ENCODE data around the gene ZNF564.
"Not testable (repeated sequence)": the region's sequence is repeated elsewhere in the genome, so short reads cannot be mapped to it uniquely, and the experiment has no call there.

Gene ZNF564

DNA sequence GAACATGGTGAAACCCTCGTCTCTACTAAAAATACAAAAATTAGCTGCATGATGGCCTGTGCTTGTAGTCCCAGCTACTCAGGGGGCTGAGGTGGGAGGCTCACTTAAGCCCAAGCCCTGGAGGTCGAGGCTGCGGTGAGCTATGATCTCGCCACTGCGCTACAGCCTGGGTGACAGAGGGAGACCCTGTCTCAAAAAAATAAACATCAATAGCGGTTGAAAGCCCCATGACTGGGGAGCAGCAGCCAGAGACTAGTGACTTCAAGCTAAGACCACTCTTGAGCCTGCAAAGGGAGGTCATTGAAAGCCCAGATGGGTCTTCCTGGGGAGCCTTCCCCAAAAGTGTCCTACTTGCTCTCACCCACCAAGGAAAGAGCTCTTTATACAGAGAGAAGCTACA, 54.8 kb downstream of the ZNF564 start:
- Histone ChIP-seq H3K36me3 (no peaks in the 10 kb centered on the region), H3K9me3 (peaks cover 4% of the 10 kb centered on the region; the same call in 1 of the 2 replicates), H3K27me3 (no peaks in the 10 kb centered on the region), H3K4me1 (no peaks in the 10 kb centered on the region), H3K4me3 (ENCODE audit: low read depth, low read length) (no peak overlapping the region)
- TF ChIP-seq, protein P1, sequence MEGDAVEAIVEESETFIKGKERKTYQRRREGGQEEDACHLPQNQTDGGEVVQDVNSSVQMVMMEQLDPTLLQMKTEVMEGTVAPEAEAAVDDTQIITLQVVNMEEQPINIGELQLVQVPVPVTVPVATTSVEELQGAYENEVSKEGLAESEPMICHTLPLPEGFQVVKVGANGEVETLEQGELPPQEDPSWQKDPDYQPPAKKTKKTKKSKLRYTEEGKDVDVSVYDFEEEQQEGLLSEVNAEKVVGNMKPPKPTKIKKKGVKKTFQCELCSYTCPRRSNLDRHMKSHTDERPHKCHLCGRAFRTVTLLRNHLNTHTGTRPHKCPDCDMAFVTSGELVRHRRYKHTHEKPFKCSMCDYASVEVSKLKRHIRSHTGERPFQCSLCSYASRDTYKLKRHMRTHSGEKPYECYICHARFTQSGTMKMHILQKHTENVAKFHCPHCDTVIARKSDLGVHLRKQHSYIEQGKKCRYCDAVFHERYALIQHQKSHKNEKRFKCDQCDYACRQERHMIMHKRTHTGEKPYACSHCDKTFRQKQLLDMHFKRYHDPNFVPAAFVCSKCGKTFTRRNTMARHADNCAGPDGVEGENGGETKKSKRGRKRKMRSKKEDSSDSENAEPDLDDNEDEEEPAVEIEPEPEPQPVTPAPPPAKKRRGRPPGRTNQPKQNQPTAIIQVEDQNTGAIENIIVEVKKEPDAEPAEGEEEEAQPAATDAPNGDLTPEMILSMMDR (IDR thresholded peaks at IDR 0.05; ENCODE audit: low read depth, low read length) = no peak
- no peak for DNase-seq

DNA sequence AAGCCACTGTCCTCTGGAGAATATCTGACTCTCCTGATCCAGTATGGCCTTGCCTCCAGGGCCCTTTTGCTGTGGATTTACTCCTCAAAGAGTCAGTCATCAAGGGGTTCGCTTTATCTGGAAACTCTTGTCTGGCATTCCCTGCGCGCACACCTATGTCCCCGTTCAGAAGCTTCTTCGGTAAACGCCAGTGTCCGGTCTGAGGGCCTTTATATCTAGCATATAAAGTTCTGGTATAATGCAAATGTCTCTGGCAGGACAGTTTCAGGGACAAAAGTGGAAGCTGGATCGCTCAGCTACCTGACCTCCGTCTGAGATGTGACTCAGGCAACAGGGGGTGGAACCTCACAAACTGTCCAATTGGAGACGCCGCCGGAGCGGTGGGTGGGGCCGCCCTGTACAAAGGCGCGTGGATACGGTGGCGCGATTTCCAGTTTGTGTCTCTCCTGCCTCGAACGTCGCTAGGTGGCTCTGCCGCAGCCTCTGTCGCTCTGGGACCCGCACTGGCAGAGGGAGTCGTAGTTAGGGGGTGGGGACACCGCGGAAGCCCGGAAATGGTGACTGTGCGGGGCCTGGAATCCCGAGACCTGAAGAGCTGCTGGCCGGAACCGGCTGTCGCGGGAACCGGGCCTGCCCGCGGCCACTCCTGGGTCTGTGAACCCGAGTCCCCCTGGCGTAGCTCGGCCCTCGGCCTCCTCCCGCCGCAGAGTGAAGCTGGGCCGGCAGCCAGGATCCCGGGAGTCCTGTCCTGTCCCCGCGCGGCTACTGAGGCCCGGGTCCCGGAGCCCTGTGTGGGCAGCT, 56.1 kb downstream of the ZNF564 start:
- Histone ChIP-seq H3K4me1 (no peaks in the 10 kb centered on the region), H3K4me3 (ENCODE audit: low read depth, low read length) (peak overlapping the region; percentile 69), H3K9me3 (peaks cover 4% of the 10 kb centered on the region; the same call in 1 of the 2 replicates), H3K27me3 (no peaks in the 10 kb centered on the region), H3K36me3 (no peaks in the 10 kb centered on the region)
- DNase-seq = peak; percentile 97
- TF ChIP-seq, protein P1 (IDR thresholded peaks at IDR 0.05; ENCODE audit: low read depth, low read length) = peak; percentile 56

DNA sequence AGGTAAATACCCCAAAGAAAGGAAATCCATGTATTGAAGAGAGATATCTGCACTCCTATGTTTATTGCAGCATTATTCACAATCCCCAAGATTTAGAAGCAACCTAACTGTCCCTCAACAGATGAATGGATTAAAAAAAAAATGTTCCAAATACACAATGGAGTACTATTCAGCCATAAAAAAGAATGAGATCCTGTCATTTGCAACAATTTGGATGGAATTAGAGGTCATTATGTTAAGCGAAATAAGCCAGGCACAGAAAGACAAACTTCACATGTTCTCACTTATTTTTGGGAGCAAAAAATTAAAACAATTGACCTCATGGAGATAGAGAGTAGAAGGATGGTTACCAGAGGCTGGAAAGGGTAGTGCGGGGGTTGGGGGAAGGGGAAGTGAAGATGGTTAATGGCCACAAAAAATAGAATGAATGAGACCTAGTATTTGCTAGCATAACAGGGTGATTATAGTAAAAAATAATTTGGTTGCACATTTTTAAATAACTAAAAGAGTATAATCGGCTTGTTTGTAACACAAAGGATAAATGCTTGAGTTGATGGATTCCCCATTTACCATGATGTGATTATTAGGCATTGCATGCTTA, 56.9 kb downstream of the ZNF564 start:
- no peak for DNase-seq
- H3K36me3 ChIP-seq = no peaks in the 10 kb centered on the region
- TF ChIP-seq, protein P1 (IDR thresholded peaks at IDR 0.05; ENCODE audit: low read depth, low read length) = no peak
- no peaks in the 10 kb centered on the region for H3K4me1 ChIP-seq
- H3K9me3 ChIP-seq = peaks cover 4% of the 10 kb centered on the region; the same call in 1 of the 2 replicates
- H3K4me3 ChIP-seq (ENCODE audit: low read depth, low read length) = peak overlapping the region; percentile 69; the same call in 1 of the 2 replicates
- H3K27me3 ChIP-seq = no peaks in the 10 kb centered on the region

DNA sequence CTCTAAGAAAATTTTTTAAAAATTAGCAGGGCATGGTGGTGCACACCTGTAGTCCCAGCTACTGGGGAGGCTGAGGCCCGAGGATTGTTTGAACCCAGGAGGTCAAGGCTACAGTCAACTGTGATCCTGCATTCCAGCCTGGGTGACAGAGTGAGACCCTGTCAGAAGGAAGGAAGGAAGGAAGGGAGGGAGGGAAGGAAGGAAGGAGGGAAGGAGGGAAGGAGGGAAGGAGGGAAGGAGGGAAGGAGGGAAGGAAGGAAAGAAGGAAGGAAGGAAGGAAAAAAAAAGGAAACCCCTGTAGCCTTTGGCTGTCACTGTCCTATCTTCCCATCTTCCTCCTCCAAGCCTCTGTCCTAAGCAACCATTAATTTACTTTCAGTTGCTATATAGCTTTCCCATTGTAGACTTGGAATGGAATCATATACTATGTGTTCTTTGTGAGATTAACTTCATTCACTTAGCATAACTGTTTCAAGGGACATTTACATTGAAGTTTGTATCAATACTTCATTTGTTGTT, 65.0 kb downstream of the ZNF564 start:
- H3K9me3 ChIP-seq; H3K4me1 ChIP-seq; H3K4me3 ChIP-seq (ENCODE audit: low read depth, low read length); DNase-seq; H3K36me3 ChIP-seq; H3K27me3 ChIP-seq: not testable (repeated sequence)

DNA sequence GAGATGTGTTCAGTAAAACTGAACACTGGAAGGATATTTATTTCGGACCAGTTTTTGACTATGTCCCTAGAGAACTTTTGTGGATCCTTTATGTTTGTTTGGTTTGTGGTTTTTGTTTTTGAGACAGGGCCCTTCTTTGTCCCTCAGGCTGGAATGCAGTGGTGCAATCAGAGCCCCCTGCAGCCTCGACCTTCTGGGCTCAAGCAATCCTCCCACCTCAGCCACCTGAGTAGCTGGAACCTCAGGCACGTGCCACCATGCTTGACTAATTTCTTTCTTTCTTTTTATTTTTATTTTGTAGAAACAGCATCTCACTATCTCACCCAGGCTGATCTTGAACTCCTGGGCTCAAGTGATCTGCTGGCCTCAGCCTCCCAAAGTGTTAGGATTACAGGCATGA, 65.7 kb downstream of the ZNF564 start:
- H3K27me3 ChIP-seq = no peaks in the 10 kb centered on the region
- DNase-seq = no peak
- 0 out of 2 replicates have a peak, but pooled peaks cover 3% of the 10 kb centered on the region for H3K4me1 ChIP-seq
- H3K4me3 ChIP-seq (ENCODE audit: low read depth, low read length) = no peak overlapping the region
- no peaks in the 10 kb centered on the region for H3K36me3 ChIP-seq
- H3K9me3 ChIP-seq = no peaks in the 10 kb centered on the region; the same call in 1 of the 2 replicates
- TF ChIP-seq, protein P1 (IDR thresholded peaks at IDR 0.05; ENCODE audit: low read depth, low read length) = no peak

DNA sequence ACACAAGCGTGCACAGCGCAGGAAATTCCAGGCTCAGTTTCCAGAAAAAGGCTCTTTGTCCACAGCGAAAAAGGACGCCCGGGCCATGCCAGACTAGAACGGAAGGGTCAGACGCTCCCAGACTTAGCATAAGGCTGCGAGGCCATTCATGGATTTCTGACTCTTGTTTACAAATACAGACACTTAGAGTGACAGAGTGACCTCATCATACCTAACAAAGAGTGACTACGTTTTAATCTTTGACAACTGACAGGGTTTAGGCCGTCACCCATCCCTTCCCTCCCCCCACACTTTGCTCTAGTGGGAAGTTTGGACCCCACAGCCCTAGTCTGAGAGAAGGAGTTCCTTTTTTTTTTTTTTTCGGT, 66.2 kb downstream of the ZNF564 start:
- Histone ChIP-seq H3K9me3 (no peaks in the 10 kb centered on the region; the same call in 1 of the 2 replicates), H3K4me3 (ENCODE audit: low read depth, low read length) (peak overlapping the region; percentile 93), H3K27me3 (no peaks in the 10 kb centered on the region), H3K4me1 (0 out of 2 replicates have a peak, but pooled peaks cover 3% of the 10 kb centered on the region), H3K36me3 (no peaks in the 10 kb centered on the region)
- TF ChIP-seq, protein P1 (IDR thresholded peaks at IDR 0.05; ENCODE audit: low read depth, low read length) = no peak
- no peak for DNase-seq
